T47D (cell line): Measurements from ENCODE around the gene CERS6.

Experiments used
- DNase-seq, 2 experiments: peaks; one replicate each; pipeline versions ENCODE4 v3.0.0 to v3.0.0-alpha.2; 2011 to 2012; ENCODE audit warnings: low read depth in 1 of 2, low spot score in 1 of 2
- JUND ChIP-seq: IDR thresholded peaks from 2 replicates; pipeline ENCODE4 v1.6.1; 2012; ENCODE audit warnings: low read depth
- in situ Hi-C: cut with HindIII; loops from 2 replicates; pipeline ENCODE4 v1.10.0; 2016; ENCODE audit warnings: low sequenced_read_pairs, low pct_unique_long_range_greater_than_20kb

The CERS6 gene

DNA sequence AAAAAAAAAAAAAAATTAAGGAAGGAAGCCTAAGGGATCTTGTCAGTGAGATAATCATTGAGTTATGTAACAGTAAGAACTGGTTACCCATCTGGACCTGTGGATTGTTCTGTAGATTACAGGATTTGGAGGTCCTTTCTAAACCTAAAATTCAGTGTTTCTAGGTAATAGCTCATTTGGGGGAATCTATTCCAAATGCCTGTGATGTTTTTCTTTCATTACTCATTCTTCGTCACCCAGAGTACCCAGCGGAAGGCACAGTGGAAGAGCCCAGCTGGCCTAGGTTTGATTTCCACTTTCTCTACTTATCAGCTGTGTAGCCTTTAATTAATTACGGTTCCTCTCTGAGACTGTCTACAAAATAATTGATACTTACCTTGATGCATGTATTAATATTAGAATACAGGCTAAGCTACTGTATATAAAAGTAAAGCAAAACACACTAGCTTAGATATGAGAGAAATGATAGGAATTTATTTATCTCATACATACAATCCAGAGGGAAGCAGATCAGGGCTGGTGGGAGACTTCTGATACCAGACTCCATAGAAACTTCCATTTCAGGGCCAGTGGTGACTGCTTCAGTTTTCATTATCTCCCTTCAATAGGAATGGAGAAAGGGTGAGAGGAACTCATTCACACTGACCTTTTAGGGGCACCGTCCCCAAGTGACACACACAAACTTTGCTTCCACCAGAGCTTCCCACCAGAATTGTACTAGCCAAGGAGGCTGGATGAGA, 230.6 kb downstream of the CERS6 start:
- DNase-seq, result no peak
- in situ Hi-C loops, result no loop called here
- TF ChIP-seq JUND, result no peak

DNA sequence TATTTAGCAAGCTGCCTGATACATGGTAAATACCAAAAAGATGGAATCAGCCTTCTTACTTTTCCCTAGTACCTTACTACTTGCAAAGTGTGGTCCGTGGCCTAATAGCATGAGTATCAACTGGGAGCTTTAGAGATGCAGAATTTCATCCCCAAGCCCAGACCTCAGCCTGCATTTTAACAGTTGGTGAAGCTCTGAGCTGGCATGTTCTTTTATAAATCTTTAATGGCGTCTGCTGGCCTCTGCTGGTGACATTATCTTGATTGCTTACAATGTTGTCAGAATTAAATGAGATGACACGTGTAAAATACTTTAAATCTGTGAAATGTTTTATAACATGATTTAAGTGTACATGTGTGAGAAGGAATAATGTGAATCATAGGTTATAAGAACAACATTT, 231.2 kb downstream of the CERS6 start:
- DNase-seq, result peak in 1 of 2 experiments; percentile 37
- TF ChIP-seq JUND, result no peak

DNA sequence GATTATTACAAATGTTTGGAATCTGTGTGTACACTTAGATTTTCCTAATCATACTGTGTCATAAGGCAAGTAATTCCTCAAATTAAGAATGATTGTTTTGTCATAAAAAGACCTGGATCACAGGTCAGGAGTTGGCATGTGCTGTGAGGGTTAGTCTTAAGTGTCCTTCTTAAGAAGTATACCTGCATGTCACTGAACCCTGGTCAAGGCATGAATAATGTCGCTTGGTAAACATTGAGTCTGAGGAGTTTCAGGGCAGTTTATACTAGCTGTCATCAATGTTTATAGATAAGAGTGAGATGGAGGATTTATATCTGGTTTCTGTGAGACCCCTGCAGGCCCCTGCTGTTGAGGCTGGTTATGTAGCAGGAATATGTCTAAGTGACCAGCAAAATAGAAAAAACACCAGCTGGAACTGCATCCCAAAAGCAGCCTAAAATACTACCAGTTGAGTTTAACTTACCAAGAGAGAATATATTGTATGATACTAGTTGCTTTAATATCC, 234.4 kb downstream of the CERS6 start:
- TF ChIP-seq JUND, result no peak
- in situ Hi-C loops, result no loop called here
- no peak for DNase-seq

More for the DNA sequence above, 231.2 kb downstream of the CERS6 start:
- in situ Hi-C loops, result no loop called here

DNA sequence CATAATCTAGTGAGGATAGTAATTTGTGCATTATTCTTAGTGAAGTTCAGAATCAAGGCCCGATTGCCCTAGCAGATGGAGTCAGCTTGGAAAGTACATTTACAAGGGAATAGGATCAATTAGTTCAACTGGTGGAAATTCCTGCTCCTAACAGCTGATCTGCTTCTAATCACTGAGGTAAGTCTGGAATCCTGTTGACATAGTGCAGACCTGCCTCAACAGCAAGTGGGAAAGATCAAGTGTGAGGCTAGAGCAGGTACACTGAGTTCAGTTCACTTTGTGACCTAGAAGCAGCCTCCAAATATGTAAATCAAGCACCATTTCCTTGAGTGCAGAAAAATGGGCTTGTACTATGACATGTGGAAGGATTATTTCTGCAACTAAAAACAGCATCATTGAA, 235.1 kb downstream of the CERS6 start:
- in situ Hi-C loops, result no loop called here
- no peak for DNase-seq
- no peak for TF ChIP-seq JUND

DNA sequence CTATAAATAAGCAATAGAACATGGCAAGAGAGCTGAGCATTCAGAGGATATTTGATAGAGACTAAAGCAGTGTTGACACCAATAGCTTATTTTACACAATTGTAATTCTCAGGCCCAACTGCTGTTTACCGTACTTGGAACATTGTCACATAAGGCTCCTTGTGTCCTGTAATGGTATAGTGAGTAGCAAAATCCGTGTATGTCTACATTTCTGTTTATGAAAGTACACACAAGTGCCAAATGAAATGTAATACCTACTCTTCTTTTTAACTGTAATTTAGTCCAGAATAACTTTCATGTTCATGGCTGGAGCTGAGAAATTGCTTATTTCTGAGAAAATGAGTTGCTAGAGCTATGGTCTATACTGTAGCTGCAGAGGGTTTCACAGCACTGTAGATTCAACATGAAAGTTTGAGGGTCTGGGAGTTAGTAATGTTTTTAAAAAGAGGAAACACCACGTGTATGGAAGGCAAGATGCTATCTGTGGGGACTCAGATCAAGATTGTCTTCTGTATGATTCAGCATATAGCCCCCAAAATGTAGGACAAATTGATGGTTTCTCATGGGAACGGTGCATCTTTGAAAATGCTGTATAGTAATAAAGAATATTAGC, 236.2 kb downstream of the CERS6 start:
- no peak for DNase-seq
- in situ Hi-C loops, result no loop called here
- TF ChIP-seq JUND, result no peak

DNA sequence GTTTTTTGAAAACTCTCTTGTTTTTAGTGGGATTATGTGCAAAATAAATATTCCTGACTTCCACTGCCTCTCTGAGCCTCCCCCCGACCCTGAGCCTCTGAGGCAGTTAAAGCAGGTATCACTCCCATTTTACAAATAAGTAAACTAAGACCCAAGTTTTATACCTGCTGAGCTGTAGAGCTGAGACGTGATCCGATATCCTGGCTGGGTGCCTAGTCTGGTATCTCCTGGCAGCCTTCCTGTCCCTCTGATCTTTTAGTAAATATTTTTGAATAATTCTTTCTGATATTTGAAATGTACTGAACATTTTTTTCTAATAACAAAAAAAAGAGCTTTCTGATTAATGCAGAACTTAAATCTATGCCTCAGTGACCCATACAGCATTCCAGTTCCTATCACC, 238.1 kb downstream of the CERS6 start:
- DNase-seq, result no peak
- in situ Hi-C loops, result no loop called here
- TF ChIP-seq JUND, result no peak

DNA sequence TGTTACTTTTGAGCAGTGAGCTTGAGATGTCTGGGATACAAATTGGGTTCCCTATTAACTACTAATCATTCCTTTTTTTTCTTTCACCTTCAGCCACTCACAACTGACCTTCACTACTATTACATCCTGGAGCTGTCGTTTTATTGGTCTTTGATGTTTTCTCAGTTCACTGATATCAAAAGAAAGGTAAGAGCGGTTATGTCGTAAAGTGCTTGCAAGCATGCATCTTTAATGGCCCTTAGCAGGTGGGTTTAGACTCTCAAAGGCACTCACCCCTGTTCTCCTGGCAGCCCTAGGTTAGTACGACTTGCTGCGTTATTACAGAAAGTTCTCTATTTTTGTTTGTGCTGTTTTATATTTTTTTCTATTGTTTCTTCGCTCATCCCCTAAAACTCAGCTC, 238.8 kb downstream of the CERS6 start:
- DNase-seq, result no peak
- in situ Hi-C loops, result no loop called here
- no peak for TF ChIP-seq JUND

DNA sequence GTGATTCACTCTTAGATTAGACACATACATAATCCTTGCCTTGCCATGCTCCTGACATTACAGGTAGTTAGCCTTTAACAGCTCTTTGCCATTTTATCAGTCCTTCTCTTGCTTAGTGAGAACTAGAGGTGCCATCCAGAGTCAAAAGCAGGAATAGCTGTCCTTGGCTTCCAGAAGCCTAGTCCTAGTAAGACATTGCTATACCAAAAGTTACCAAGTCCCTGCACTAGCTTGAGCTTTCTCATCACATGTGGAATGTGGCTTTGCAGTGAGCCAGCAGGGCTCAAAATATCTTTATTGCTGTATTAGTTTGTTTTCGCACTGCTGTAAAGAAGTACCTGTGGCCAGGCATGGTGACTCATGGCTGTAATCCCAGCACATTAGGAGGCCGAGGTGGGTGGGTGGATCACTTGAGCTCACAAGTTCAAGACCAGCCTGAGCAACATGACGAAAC, 241.6 kb downstream of the CERS6 start:
- peak in 1 of 2 experiments; percentile 35 for DNase-seq
- in situ Hi-C loops, result no loop called here
- TF ChIP-seq JUND, result no peak

DNA sequence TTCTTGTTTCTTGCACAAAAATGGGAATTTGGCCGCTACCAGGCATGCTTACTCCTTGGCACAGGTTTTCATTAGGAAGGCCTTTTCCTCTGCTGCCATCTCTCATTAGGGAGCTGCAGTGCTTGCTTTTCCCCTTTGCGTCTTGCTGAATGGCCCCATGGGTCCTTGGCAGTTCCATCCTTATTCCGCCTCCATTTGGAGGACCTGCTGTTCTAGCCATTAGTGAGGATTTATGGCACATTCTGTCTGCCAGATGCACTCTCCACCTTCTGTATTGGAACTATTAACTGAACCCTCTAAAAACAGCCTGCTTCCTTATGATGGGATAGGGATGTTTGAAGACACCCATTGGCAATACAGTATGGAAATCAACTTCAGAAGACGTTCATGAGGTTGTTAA, 242.9 kb downstream of the CERS6 start:
- no peak for TF ChIP-seq JUND
- no peak for DNase-seq
- in situ Hi-C loops, result no loop called here

DNA sequence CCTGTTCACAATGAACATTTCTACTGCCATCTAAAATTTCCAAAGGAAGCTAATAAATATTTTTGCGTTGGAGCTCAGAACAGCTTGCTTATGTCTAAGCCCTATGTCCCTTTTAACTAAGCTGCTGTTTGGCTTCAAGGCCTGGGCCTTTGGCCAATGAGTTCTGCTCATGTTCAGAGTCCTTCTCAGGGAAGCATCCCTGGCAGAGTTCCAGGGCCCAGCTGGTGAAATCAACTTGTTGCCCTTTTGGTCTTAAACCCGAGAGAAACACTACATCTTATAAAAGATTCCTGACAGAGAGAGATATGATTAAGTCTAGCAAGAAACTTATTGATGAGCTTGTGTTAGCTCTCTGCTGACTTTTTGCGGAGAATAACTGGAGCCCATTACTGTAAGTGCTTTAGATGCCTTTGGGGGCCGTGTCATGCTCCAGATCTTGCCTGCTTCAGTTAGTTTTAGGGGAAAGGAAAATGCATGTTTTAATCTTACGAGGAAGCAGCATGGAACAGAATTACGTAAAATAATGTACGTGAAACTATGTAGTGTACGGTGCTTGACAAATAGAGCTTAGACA, 243.9 kb downstream of the CERS6 start:
- no peak for DNase-seq
- TF ChIP-seq JUND, result no peak
- in situ Hi-C loops, result no loop called here

DNA sequence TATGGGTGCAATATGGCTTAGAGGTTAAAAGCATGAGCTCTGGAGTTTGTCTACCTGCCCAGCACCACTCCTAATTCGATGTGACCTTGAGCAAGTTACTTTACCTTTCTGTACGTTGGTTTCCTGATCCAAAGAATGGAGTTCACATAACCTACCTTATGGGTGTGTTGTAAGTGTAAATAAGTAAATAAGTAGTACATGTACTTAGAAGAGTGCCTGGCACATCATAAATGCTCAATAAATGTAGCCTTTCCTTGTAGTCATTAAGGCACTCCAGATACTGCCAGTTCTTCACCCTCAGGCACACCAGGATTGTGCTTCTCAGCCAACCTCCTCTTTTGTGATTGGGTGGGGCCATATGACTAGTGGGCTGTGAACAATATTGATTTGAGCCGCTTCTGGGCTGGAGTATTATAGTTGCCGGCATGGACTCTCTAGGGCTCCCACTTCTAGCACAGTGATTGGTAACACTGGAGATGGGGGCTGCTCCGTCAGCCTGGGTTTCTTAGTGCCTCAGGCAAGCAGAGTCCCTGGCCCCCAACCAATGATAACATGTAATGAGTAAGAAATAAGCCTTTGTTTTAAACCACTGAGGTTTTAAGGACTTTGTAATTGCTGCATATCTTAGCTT, 244.7 kb downstream of the CERS6 start:
- no peak for TF ChIP-seq JUND
- in situ Hi-C loops, result no loop called here
- no peak for DNase-seq

DNA sequence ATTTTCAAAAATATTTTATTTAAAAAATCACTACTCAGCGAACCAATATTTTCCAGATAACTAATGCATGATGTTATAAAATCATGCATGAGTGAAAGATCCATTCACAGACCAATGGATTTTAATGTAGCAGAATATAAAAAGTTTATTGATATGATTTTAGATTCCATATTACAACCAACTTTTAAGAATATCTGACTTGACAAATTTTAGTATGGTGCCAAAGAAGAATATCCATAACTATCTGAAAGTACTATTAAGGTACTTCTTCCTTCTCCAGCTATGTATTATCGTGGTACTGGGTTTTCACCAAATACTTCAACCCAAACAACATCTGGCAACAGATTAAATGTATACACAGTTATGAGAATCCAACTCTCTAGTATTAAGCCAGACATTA, 246.5 kb downstream of the CERS6 start:
- DNase-seq, result no peak
- TF ChIP-seq JUND, result no peak
- in situ Hi-C loops, result no loop called here

DNA sequence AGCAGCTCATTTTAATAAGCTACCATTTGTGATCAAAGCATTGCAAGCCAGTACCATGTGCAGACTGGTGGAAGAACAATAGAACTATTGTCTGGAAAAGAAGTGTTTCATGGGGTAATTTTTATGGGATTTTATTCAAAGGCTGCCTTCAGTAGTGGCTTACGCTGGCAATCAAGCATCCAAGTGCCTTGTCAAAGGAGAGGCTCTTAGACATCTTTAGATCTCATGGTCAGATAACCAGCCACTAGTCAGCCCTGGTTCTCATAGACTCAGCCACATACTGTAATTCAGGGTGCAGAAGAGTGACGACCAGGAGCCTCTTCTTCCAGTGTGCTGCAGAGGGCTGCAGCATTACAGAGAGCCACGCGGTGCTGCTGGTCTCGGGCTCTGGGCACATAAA, 247.9 kb downstream of the CERS6 start:
- DNase-seq, result no peak
- in situ Hi-C loops, result no loop called here
- no peak for TF ChIP-seq JUND
